ENCODE data around the gene SURF1.
A peak's percentile ranks its signal among the peaks of the same experiment; 100 is the strongest.
"Not testable (repeated sequence)": the region's sequence is repeated elsewhere in the genome, so short reads cannot be mapped to it uniquely, and the experiment has no call there.

The SURF1 gene

GRCh38 chr9:133342570-133342969 is 13.7 kb downstream of the SURF1 start:
- DNase-seq (ENCODE audit: low spot score), result no peak

- DNase-seq (ENCODE audit: low spot score), result no peak
Observed at GRCh38 chr9:133342069-133342406, 14.2 kb downstream of the SURF1 start.

GRCh38 chr9:133341369-133342068 is 14.8 kb downstream of the SURF1 start:
- DNase-seq (ENCODE audit: low spot score), result no peak

- DNase-seq (ENCODE audit: low spot score), result no peak
Observed at GRCh38 chr9:133340916-133341315, 15.4 kb downstream of the SURF1 start.

GRCh38 chr9:133340256-133340655 is 16.0 kb downstream of the SURF1 start:
- no peak for DNase-seq (ENCODE audit: low spot score)

- no peak for DNase-seq (ENCODE audit: low spot score)
Observed at GRCh38 chr9:133339641-133340040, 16.6 kb downstream of the SURF1 start.

- peak; percentile 92 for DNase-seq (ENCODE audit: low spot score)
Observed at GRCh38 chr9:133335924-133336811, 20.1 kb downstream of the SURF1 start, which contains the start of gene SURF6. SURF6 (minus strand) TSS chr9:133336188; CDS start chr9:133336132, 56 bp downstream.

- DNase-seq (ENCODE audit: low spot score), result not testable (repeated sequence)
Observed at GRCh38 chr9:133334888-133335287, 21.4 kb downstream of the SURF1 start.

GRCh38 chr9:133334161-133334560 is 22.1 kb downstream of the SURF1 start:
- no peak for DNase-seq (ENCODE audit: low spot score)

GRCh38 chr9:133333566-133333965 is 22.7 kb downstream of the SURF1 start:
- no peak for DNase-seq (ENCODE audit: low spot score)

GRCh38 chr9:133333011-133333410 is 23.3 kb downstream of the SURF1 start:
- no peak for DNase-seq (ENCODE audit: low spot score)

- no peak for DNase-seq (ENCODE audit: low spot score)
Observed at GRCh38 chr9:133332381-133332730, 23.9 kb downstream of the SURF1 start.

GRCh38 chr9:133331641-133332380 is 24.5 kb downstream of the SURF1 start:
- no peak for DNase-seq (ENCODE audit: low spot score)

- DNase-seq (ENCODE audit: low spot score), result no peak
Observed at GRCh38 chr9:133331221-133331620, 25.1 kb downstream of the SURF1 start.

- peak; percentile 50 for DNase-seq (ENCODE audit: low spot score)
Observed at GRCh38 chr9:133329306-133330156, 26.8 kb downstream of the SURF1 start.

- DNase-seq (ENCODE audit: low spot score), result no peak
Observed at GRCh38 chr9:133327834-133328484, 28.3 kb downstream of the SURF1 start.

GRCh38 chr9:133327021-133327420 is 29.3 kb downstream of the SURF1 start:
- DNase-seq (ENCODE audit: low spot score), result not testable (repeated sequence)

GRCh38 chr9:133323991-133324703 is 32.1 kb downstream of the SURF1 start:
- no peak for DNase-seq (ENCODE audit: low spot score)

- DNase-seq (ENCODE audit: low spot score), result no peak
Observed at GRCh38 chr9:133323211-133323610, 33.1 kb downstream of the SURF1 start.

GRCh38 chr9:133322701-133323100 is 33.6 kb downstream of the SURF1 start:
- DNase-seq (ENCODE audit: low spot score), result no peak

Measured in kidney tubule cell (primary cell).